Measurements from ENCODE around the gene TXNL4B. TPM values are rescaled to one million over a fixed set of nuclear protein-coding genes. Genes with fewer than 3 reads are reported as not detected.

Gene TXNL4B
- 5.9 and 6.7 TPM in 2 replicates for total RNA-seq

DNA sequence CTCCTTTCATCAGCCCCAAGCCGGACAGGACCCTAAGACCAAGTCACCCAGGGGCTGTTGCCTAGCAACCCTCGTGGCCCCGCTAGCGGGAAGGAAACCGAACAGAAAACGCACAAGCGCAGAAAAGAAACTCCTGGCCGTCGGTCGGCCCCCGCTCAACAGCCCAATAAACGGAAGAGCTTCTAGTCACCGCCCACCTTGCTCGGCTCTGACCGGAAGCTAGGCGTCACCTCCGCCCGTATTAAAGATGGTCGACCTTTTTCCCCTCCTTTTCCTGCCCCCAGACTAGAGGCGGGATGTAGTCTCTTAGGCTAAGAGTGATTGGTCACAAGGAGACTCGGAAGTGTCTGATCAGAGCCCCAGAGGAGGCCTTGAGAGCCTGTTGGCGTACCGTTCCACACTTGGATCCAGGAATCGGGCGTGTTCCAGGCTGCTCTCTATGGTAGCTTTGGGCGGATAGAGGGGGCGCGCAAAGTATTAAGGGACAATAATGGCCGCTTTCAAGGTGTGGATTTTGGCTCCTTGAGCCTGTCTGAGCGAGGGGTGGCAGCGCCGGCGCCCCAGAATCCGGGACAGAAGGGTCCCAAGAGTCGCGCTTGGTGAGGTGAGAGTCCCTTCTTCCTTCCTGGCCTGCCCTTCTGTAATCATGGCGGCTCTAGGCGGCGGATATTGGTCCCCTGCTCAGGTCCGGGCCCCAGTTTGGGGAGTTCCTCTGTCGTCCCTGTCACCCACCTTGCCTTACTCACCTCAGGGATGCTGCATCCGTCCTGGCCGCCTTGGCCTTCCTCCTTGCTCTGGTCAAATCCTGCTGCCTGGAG, at the start of gene TXNL4B, which contains the start of gene DHX38:
Gene TXNL4B (minus strand): TSS at position 173 of the 818 bp plus-strand sequence. CDS start 2,871 bp downstream, outside the sequence.
Gene DHX38 (plus strand): TSS at position 400 of the 818 bp plus-strand sequence. CDS start 2,311 bp downstream, outside the sequence.

DNA sequence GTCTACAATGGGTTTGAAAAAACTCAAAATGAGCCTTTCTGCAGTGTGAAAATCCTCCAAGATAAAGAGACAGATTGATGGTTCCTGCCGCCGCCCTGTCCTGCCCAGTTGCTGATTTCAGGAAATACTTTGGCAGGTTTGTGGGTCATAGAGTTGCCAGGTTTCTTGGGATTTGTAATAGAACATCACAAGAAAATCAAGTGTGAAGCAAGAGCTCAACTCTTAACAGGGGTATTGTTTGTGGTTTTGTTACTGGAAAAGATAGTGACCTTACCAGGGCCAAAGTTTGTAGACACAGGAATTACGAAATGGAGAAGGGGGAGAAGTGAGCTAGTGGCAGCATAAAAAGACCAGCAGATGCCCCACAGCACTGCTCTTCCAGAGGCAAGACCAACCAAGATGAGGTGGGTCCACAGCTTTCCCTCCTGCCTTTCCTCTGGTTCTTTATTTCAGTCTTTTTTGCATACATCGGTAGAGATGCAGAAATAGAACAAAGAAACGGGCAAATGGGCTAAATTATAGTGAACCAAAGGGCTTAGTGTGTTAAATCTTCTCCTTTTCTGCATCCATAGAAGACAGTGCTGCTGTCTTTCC, 39.1 kb downstream of the TXNL4B start, which contains the start of gene HP:
Gene HP (plus strand): TSS at position 252 of the 594 bp plus-strand sequence. CDS start 148 bp downstream, at position 400.

Other genes starting within 250 kb of the TXNL4B start
- gene ATXN1L, start 247.6 kb downstream of the TXNL4B start, total RNA-seq: 11.3 and 16.5 TPM in 2 replicates
- 4.5 and 5.5 TPM in 2 replicates for gene ZNF821, start 209.4 kb downstream of the TXNL4B start, total RNA-seq
- gene IST1, start 198.1 kb downstream of the TXNL4B start, total RNA-seq: 133 and 151 TPM in 2 replicates
- gene PKD1L3, start 93.2 kb downstream of the TXNL4B start, total RNA-seq: not detected in 2 replicates
- gene DHODH, start 84.9 kb downstream of the TXNL4B start, total RNA-seq: 3.7 TPM in 2 replicates
- gene HP, start 39.1 kb downstream of the TXNL4B start, total RNA-seq: not detected in 2 replicates
- gene HPR, start 30.4 kb downstream of the TXNL4B start, total RNA-seq: not detected in 2 replicates
- gene DHX38, start 227 bp upstream of the TXNL4B start, total RNA-seq: 109 and 116 TPM in 2 replicates
- 0.38 and 0.63 TPM in 2 replicates for gene PMFBP1, start 78.5 kb upstream of the TXNL4B start, total RNA-seq

Measured in endothelial cell of coronary artery (primary cell).